GM21786 (cell line): Measurements from ENCODE around the gene TNS4.
"Not testable (repeated sequence)": the region's sequence is repeated elsewhere in the genome, so short reads cannot be mapped to it uniquely, and the experiment has no call there.

Experiments used
- ATAC-seq: cut with Tn5 transposase; IDR thresholded peaks from one replicate; pipeline ENCODE4 v1.9.1; 2021; ENCODE audit not compliant: unreplicated experiment

TNS4 gene

GRCh38 chr17:40501499-40501911 lies at the start of gene TNS4:
Gene TNS4 (minus strand): TSS chr17:40501623. CDS start chr17:40496425, 5,198 bp downstream.
- no peak for ATAC-seq

GRCh38 chr17:40550608-40551007 lies 49.2 kb upstream of the TNS4 start:
- no peak for ATAC-seq

GRCh38 chr17:40548982-40549685 lies 47.7 kb upstream of the TNS4 start:
- no peak for ATAC-seq

GRCh38 chr17:40548491-40548981 lies 47.1 kb upstream of the TNS4 start:
- ATAC-seq = no peak

- ATAC-seq = no peak
Measured at GRCh38 chr17:40547785-40548478, 46.5 kb upstream of the TNS4 start.

GRCh38 chr17:40547079-40547784 lies 45.8 kb upstream of the TNS4 start:
- ATAC-seq = no peak

GRCh38 chr17:40546497-40546896 lies 45.1 kb upstream of the TNS4 start:
- not testable (repeated sequence) for ATAC-seq

GRCh38 chr17:40545660-40546059 lies 44.2 kb upstream of the TNS4 start:
- ATAC-seq = no peak

- ATAC-seq = peak; percentile 42
Measured at GRCh38 chr17:40542558-40543411, 41.4 kb upstream of the TNS4 start.

- no peak for ATAC-seq
Measured at GRCh38 chr17:40541873-40542557, 40.6 kb upstream of the TNS4 start.

GRCh38 chr17:40541060-40541872 lies 39.8 kb upstream of the TNS4 start:
- ATAC-seq = no peak

- no peak for ATAC-seq
Measured at GRCh38 chr17:40540448-40540847, 39.0 kb upstream of the TNS4 start.

- no peak for ATAC-seq
Measured at GRCh38 chr17:40539711-40540411, 38.4 kb upstream of the TNS4 start.

- no peak for ATAC-seq
Measured at GRCh38 chr17:40538936-40539705, 37.7 kb upstream of the TNS4 start.

GRCh38 chr17:40538019-40538935 lies 36.9 kb upstream of the TNS4 start:
- no peak for ATAC-seq

GRCh38 chr17:40536295-40537171 lies 35.1 kb upstream of the TNS4 start:
- no peak for ATAC-seq
